NT2/D1 (cell line): ENCODE data around the gene HK1.

Source experiments
- SUZ12 ChIP-seq: IDR thresholded peaks from 2 replicates; pipeline ENCODE4 v1.6.1; 2011; ENCODE audit not compliant: insufficient read length, insufficient read depth; ENCODE audit errors: extremely low read depth
- ZNF274 ChIP-seq: IDR thresholded peaks from 2 replicates; pipeline ENCODE4 v1.6.1; 2011; ENCODE audit warnings: mild to moderate bottlenecking, low read depth, low read length

DNA sequence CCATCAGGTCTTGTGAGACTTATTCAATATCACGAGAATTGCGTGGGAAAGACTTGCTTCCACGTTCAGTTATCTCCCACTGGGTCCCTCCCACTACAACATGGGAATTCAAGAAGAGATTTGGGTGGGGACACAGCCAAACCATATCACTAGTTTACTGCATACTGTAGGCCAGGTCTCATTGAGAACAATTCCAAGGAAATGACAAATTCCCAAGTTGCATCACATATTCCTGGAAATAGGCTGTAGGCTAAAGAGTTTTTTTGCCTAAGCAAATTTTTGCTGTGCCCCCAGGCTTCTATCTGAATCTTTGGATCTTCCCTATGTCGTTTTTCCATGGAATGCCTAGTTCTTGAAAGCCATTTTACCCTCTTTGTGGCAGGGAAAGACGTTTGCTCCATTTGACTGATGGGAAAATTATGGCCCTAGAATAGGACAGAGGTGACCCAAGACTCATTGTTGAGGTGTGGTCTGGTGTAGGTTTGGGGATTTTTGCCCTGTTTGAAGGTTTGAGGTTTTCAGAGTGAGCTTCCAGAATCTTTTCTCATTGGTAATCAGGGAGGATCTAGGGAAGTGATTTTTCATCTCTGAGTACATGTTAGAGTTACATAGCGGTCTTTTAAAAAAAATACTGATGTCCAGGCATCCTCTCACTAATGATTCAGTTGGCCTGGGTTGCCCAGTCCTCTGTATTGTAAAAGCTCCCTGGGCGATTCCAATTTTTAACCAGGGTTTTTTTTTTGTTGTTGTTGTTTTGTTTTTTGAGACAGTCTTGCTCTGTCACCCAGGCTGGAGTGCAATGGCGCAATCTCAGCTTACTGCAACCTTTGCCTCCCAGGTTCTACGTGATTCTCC, 94.1 kb downstream of the HK1 start:
- no peak for TF ChIP-seq SUZ12
- TF ChIP-seq ZNF274 = no peak
